Measurements from ENCODE around the gene OAS1.

OAS1 gene

DNA sequence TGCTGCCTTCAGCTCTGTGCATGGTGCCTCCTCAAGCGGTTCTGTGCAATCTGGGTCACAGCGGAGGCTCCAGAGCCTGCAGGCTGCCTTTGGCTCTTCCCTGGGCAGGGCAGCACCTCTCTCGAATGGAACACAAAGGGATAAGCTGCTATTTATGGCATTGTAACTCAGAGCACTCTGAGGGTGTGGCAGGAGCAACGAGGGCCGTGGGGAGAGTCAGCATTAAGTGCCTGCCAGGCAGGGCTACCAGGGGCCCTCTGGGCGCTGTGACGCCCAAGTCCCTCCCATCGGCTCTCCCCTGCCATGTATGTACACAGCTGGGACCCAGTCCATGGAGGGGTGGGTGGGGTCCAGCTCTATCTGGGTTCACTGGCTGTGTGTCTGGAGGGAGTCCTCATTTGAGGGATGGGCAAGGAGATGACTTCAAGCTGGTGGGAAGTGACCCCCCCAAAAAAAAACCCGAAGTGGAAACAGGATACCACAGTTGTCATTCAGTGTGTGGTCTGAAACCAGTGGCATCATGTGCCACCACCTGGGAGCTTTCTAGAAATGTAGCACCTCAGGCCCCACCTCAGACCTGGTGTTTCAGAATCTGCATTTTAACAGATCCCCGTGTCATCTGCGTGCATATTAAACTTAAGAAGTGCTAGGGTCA lies 44.0 kb upstream of the OAS1 start:
- H3K9ac ChIP-seq (ENCODE audit: low read depth, low read length, poor library complexity), result no peak overlapping the region

GRCh38 chr12:112868459-112869041 lies 38.2 kb upstream of the OAS1 start:
- peaks cover 0 to 3% (median 0%) of the 10 kb centered on the region in 3 experiments for H3K27me3 ChIP-seq (ENCODE audit: control insufficient read depth in 3 of 3, insufficient read depth in 3 of 3, low read depth in 1 of 3, low read length in 3 of 3)

More for the DNA sequence above, 44.0 kb upstream of the OAS1 start:
- Histone ChIP-seq H4K91ac (ENCODE audit: low read depth, low read length, poor library complexity) (no peak overlapping the region), H2AK5ac (ENCODE audit: low read depth, low read length) (no peak overlapping the region), H2BK120ac (ENCODE audit: low read depth, low read length) (no peak overlapping the region), H2AFZ (ENCODE audit: low read length) (no peak overlapping the region), H3K4ac (ENCODE audit: low read length) (no peak overlapping the region), H3K36me3 (replicated peaks in 1 of 2; ENCODE audit: control insufficient read depth in 2 of 2, insufficient read depth in 2 of 2, low read length in 2 of 2) (no peaks in the 10 kb centered on the region), H2BK5ac (ENCODE audit: low read length) (no peak overlapping the region), H2BK15ac (ENCODE audit: low read length) (no peak overlapping the region), H3K4me1 (ENCODE audit: control insufficient read depth in 2 of 2, insufficient read depth in 1 of 2, low read depth in 1 of 2, low read length in 2 of 2) (no peaks in the 10 kb centered on the region), H2BK12ac (ENCODE audit: low read length) (no peak overlapping the region), H3K9me3 (replicated peaks in 1 of 2; ENCODE audit: control insufficient read depth in 2 of 2, insufficient read depth in 1 of 2, low read depth in 1 of 2, low read length in 2 of 2) (no peaks in the 10 kb centered on the region), H3K27me3 (ENCODE audit: control insufficient read depth in 3 of 3, insufficient read depth in 3 of 3, low read depth in 1 of 3, low read length in 3 of 3) (peaks cover 0 to 6% (median 0%) of the 10 kb centered on the region in 3 experiments), H3K18ac (ENCODE audit: low read length) (no peak overlapping the region), H3K4me3 (ENCODE audit: low read length in 2 of 2) (no peak overlapping the region), H3K4me2 (ENCODE audit: insufficient read depth, low read length, poor library complexity, severe bottlenecking) (no peak overlapping the region), H3K79me1 (ENCODE audit: low read depth, low read length) (no peaks in the 10 kb centered on the region), H4K8ac (ENCODE audit: low read depth, low read length) (no peak overlapping the region), H3K23ac (ENCODE audit: low read depth, low read length, poor library complexity) (no peak overlapping the region), H3K27ac (replicated peaks; ENCODE audit: low read length) (no peak overlapping the region), H3K14ac (ENCODE audit: low read length) (no peak overlapping the region)
- no CpG with 5 or more reads among the region's 11 CpGs for WGBS, 2 donors (ENCODE audit: extremely low coverage in 2 of 2, insufficient read length in 2 of 2, insufficient replicate concordance in 1 of 2)
- no peak for DNase-seq (ENCODE audit: low spot score)

DNA sequence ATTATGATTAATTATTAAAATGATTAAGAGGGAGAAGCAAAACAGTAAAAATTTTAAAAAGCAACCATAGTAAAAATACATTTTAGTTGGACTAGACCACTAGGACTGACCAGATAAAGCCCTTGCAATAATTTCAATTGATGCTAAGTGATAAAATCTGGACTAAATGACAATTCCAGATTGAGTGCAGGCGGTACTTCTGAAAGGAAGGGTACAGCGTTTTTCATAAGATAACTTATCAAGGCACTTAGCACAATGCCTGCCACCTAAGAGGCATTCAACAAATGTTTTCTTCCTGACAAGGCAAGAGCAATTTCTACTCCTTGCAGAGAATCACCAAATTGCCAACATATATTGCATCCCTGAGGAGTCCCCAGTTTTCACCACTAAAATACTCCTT lies 37.7 kb upstream of the OAS1 start:
- no peak overlapping the region for H3K23ac ChIP-seq (ENCODE audit: low read depth, low read length, poor library complexity)
- H3K27ac ChIP-seq (replicated peaks; ENCODE audit: low read length), result no peak overlapping the region

More at GRCh38 chr12:112868459-112869041, 38.2 kb upstream of the OAS1 start:
- Histone ChIP-seq H4K8ac (ENCODE audit: low read depth, low read length) (no peak overlapping the region), H3K4me1 (ENCODE audit: control insufficient read depth in 2 of 2, insufficient read depth in 1 of 2, low read depth in 1 of 2, low read length in 2 of 2) (no peaks in the 10 kb centered on the region), H2BK12ac (ENCODE audit: low read length) (no peak overlapping the region), H3K9me3 (replicated peaks in 1 of 2; ENCODE audit: control insufficient read depth in 2 of 2, insufficient read depth in 1 of 2, low read depth in 1 of 2, low read length in 2 of 2) (no peaks in the 10 kb centered on the region), H2BK5ac (ENCODE audit: low read length) (no peak overlapping the region), H3K14ac (ENCODE audit: low read length) (no peak overlapping the region), H2AK5ac (ENCODE audit: low read depth, low read length) (no peak overlapping the region), H3K18ac (ENCODE audit: low read length) (no peak overlapping the region), H3K27ac (replicated peaks; ENCODE audit: low read length) (no peak overlapping the region), H2AFZ (ENCODE audit: low read length) (no peak overlapping the region), H3K4me2 (ENCODE audit: insufficient read depth, low read length, poor library complexity, severe bottlenecking) (no peak overlapping the region), H3K79me1 (ENCODE audit: low read depth, low read length) (no peaks in the 10 kb centered on the region), H3K36me3 (replicated peaks in 1 of 2; ENCODE audit: control insufficient read depth in 2 of 2, insufficient read depth in 2 of 2, low read length in 2 of 2) (no peaks in the 10 kb centered on the region), H3K4me3 (ENCODE audit: low read length in 2 of 2) (no peak overlapping the region), H3K4ac (ENCODE audit: low read length) (no peak overlapping the region), H2BK15ac (ENCODE audit: low read length) (no peak overlapping the region), H3K23ac (ENCODE audit: low read depth, low read length, poor library complexity) (no peak overlapping the region), H3K9ac (ENCODE audit: low read depth, low read length, poor library complexity) (no peak overlapping the region), H2BK120ac (ENCODE audit: low read depth, low read length) (no peak overlapping the region), H4K91ac (ENCODE audit: low read depth, low read length, poor library complexity) (no peak overlapping the region)
- WGBS, 2 donors (ENCODE audit: extremely low coverage in 2 of 2, insufficient read length in 2 of 2, insufficient replicate concordance in 1 of 2), result no CpG with 5 or more reads among the region's 5 CpGs
- peak; percentile 15 for DNase-seq (ENCODE audit: low spot score)

DNA sequence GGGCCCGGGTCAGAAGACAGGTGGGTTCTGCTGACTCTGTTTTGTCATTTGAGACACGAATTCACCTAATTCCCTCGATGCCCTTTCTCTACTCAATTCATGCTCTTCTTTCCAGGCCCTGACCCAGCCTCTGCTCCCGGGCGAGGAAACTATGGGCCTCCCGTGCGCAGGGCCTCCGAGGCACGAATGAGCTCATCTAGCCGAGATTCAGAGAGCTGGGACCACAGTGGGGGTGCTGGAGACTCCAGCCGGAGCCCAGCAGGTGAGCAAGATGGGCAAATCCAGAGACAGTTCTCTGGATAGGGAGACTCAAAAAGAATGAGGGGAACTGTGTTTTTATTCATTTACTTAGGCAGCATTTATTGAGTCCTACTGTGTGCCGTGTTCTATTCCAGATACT lies 37.0 kb upstream of the OAS1 start:
- Histone ChIP-seq H2BK15ac (ENCODE audit: low read length) (no peak overlapping the region), H3K79me1 (ENCODE audit: low read depth, low read length) (no peaks in the 10 kb centered on the region), H3K14ac (ENCODE audit: low read length) (no peak overlapping the region), H3K9me3 (replicated peaks in 1 of 2; ENCODE audit: control insufficient read depth in 2 of 2, insufficient read depth in 1 of 2, low read depth in 1 of 2, low read length in 2 of 2) (no peaks in the 10 kb centered on the region), H3K18ac (ENCODE audit: low read length) (no peak overlapping the region), H3K4me3 (ENCODE audit: low read length in 2 of 2) (no peak overlapping the region), H3K36me3 (replicated peaks in 1 of 2; ENCODE audit: control insufficient read depth in 2 of 2, insufficient read depth in 2 of 2, low read length in 2 of 2) (no peaks in the 10 kb centered on the region), H2AK5ac (ENCODE audit: low read depth, low read length) (no peak overlapping the region), H3K9ac (ENCODE audit: low read depth, low read length, poor library complexity) (no peak overlapping the region), H3K27ac (replicated peaks; ENCODE audit: low read length) (no peak overlapping the region), H2BK120ac (ENCODE audit: low read depth, low read length) (no peak overlapping the region), H3K23ac (ENCODE audit: low read depth, low read length, poor library complexity) (no peak overlapping the region), H4K91ac (ENCODE audit: low read depth, low read length, poor library complexity) (no peak overlapping the region), H2BK12ac (ENCODE audit: low read length) (no peak overlapping the region), H3K4ac (ENCODE audit: low read length) (no peak overlapping the region), H2AFZ (ENCODE audit: low read length) (no peak overlapping the region), H3K4me2 (ENCODE audit: insufficient read depth, low read length, poor library complexity, severe bottlenecking) (no peak overlapping the region), H4K8ac (ENCODE audit: low read depth, low read length) (no peak overlapping the region), H3K27me3 (ENCODE audit: control insufficient read depth in 3 of 3, insufficient read depth in 3 of 3, low read depth in 1 of 3, low read length in 3 of 3) (peaks cover 0 to 3% (median 0%) of the 10 kb centered on the region in 3 experiments), H3K4me1 (ENCODE audit: control insufficient read depth in 2 of 2, insufficient read depth in 1 of 2, low read depth in 1 of 2, low read length in 2 of 2) (no peaks in the 10 kb centered on the region), H2BK5ac (ENCODE audit: low read length) (no peak overlapping the region)
- WGBS, 2 donors (ENCODE audit: extremely low coverage in 2 of 2, insufficient read length in 2 of 2, insufficient replicate concordance in 1 of 2), result no CpG with 5 or more reads among the region's 12 CpGs
- DNase-seq (ENCODE audit: low spot score), result no peak

More for the DNA sequence above, 37.7 kb upstream of the OAS1 start:
- no peak overlapping the region for H2BK5ac ChIP-seq (ENCODE audit: low read length)
- H4K91ac ChIP-seq (ENCODE audit: low read depth, low read length, poor library complexity), result no peak overlapping the region
- H3K27me3 ChIP-seq (ENCODE audit: control insufficient read depth in 3 of 3, insufficient read depth in 3 of 3, low read depth in 1 of 3, low read length in 3 of 3), result peaks cover 0 to 3% (median 0%) of the 10 kb centered on the region in 3 experiments
- no peak overlapping the region for H3K14ac ChIP-seq (ENCODE audit: low read length)
- no peak overlapping the region for H2BK12ac ChIP-seq (ENCODE audit: low read length)
- H2AK5ac ChIP-seq (ENCODE audit: low read depth, low read length), result no peak overlapping the region
- H4K8ac ChIP-seq (ENCODE audit: low read depth, low read length), result no peak overlapping the region
- no CpG with 5 or more reads among the region's 2 CpGs for WGBS, 2 donors (ENCODE audit: extremely low coverage in 2 of 2, insufficient read length in 2 of 2, insufficient replicate concordance in 1 of 2)
- H3K36me3 ChIP-seq (replicated peaks in 1 of 2; ENCODE audit: control insufficient read depth in 2 of 2, insufficient read depth in 2 of 2, low read length in 2 of 2), result no peaks in the 10 kb centered on the region
- no peak for DNase-seq (ENCODE audit: low spot score)
- H3K9ac ChIP-seq (ENCODE audit: low read depth, low read length, poor library complexity), result no peak overlapping the region
- no peaks in the 10 kb centered on the region for H3K4me1 ChIP-seq (ENCODE audit: control insufficient read depth in 2 of 2, insufficient read depth in 1 of 2, low read depth in 1 of 2, low read length in 2 of 2)
- no peak overlapping the region for H2AFZ ChIP-seq (ENCODE audit: low read length)
- no peak overlapping the region for H3K4me2 ChIP-seq (ENCODE audit: insufficient read depth, low read length, poor library complexity, severe bottlenecking)
- no peaks in the 10 kb centered on the region for H3K9me3 ChIP-seq (replicated peaks in 1 of 2; ENCODE audit: control insufficient read depth in 2 of 2, insufficient read depth in 1 of 2, low read depth in 1 of 2, low read length in 2 of 2)
- no peak overlapping the region for H3K18ac ChIP-seq (ENCODE audit: low read length)
- no peak overlapping the region for H2BK120ac ChIP-seq (ENCODE audit: low read depth, low read length)
- H3K4ac ChIP-seq (ENCODE audit: low read length), result no peak overlapping the region
- no peak overlapping the region for H2BK15ac ChIP-seq (ENCODE audit: low read length)
- H3K79me1 ChIP-seq (ENCODE audit: low read depth, low read length), result no peaks in the 10 kb centered on the region
- H3K4me3 ChIP-seq (ENCODE audit: low read length in 2 of 2), result no peak overlapping the region
